GM21723 (cell line): Measurements from ENCODE around the gene MCM3AP.
"Not testable (repeated sequence)": the region's sequence is repeated elsewhere in the genome, so short reads cannot be mapped to it uniquely, and the experiment has no call there.

Source experiments
- ATAC-seq: cut with Tn5 transposase; IDR thresholded peaks from one replicate; pipeline ENCODE4 v1.9.1; 2021; ENCODE audit warnings: mild to moderate bottlenecking, moderate library complexity; ENCODE audit not compliant: unreplicated experiment

Gene MCM3AP

DNA sequence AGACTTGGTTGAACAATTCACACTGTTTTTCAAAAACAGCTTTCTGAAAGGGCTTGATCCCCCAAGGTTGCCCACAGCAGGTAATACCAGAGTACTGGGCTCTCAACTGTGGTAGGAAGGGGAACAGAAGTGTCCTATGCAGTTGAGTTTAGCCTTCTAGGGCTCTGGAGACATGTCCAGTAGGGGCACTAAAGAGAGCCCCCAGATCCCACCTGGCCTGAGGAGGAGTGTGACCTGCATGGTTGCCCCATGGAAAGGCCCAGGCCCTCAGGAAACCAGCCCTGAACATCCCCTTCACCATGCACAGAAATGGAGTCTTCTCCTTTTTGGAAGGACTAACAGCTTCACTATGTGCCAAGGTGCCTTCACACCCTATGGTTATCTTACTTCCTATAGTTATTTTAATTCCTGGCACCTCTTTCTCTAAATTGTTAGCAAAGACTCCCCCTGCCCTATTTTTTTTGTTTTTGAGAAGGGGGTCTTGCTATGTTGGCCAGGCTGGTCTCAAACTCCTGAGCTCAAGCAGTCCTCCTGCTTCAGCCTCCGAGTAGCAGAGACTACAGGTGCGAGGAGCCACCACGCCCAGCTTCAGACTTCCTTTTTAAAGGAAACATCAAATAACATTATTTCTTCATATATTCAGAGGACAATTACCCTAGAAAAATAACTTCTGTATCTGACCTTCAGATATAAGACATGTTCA lies 40.0 kb downstream of the MCM3AP start:
- ATAC-seq = no peak

DNA sequence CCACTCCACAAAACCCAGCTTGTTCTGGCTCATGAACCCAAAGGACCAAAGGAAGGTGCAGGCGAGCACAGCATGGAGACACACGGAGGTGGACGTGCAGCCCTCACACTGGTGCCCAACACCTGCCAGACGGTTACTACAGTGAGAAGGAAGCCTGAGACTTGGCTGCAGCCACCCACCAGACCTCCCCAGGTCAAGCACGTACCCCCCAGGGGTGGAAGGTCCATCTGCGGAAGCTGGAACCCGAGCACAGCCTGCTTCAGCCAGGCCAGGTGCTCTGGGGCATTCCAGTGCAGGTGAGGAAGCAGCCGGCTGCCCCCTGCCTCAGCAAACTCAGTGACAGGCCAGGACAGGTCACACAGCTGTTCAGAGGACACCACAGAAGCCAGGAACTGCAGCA lies 40.8 kb downstream of the MCM3AP start:
- ATAC-seq = no peak

- no peak for ATAC-seq
These were observed 41.5 kb downstream of the MCM3AP start for GRCh38 chr21:46243960-46244361.

DNA sequence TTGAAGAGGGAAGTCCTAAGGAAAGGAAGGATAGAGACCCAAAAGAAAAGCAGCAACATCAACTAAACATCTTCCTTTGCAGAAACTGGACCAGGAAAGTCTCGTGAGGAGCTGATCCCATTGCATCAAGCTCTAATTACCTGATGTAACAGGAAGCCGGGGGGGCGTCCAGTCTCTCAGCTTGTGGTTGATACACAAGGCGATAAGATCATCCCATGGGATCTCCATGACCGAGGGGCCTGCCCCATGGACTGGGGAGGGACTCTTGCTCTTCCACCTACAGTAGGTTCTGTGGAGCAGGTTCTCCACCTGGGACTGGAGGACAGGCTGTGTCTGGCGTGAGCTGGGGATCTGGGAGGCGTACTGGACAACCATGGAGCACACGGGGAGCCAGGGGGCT lies 42.1 kb downstream of the MCM3AP start:
- no peak for ATAC-seq

DNA sequence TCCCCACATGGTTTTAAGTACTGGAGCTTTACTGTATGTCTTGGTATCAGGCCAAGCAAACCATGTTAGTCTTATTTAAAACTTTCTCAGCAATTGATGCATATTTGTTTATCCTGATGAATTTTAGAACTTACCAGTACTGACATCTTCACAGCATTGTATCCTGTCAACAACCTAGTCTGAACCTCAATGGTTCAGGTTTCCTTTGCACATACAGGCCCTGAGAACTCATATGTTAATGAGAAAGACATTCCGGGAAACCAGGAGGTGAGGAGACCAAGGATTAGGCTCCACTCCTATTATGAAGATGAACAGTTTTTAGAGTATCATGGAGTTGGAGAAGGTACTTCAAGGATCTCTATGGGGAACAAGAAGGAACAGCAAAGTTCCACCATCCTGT lies 43.8 kb downstream of the MCM3AP start:
- ATAC-seq = not testable (repeated sequence)

- ATAC-seq = no peak
These were observed 45.5 kb downstream of the MCM3AP start for GRCh38 chr21:46239817-46240325.

GRCh38 chr21:46237474-46237873 lies 47.9 kb downstream of the MCM3AP start:
- no peak for ATAC-seq

DNA sequence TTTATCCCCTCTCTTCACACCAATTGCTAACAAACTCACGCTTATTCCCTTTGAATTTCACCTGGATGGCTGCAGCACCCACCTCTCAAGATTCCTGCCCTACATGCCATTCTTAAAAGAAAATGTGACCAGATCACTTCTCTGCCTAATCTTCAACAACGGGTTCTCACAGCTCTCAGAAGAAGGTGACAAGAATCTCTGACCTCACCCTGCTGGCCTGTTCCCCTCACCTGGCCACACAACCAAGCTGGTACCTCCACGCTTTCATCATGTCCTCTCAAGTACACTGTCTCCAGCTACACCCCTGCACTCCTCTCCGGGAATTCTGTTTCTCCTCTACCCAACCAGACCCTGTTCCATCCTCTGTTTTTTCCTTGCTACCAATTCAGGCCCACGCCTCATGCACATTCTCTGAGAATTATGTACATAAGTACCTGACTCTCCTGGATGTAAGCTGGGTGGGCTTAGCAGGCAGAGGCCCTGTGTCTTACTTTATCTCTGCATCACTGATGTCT lies 50.9 kb downstream of the MCM3AP start:
- ATAC-seq = no peak

DNA sequence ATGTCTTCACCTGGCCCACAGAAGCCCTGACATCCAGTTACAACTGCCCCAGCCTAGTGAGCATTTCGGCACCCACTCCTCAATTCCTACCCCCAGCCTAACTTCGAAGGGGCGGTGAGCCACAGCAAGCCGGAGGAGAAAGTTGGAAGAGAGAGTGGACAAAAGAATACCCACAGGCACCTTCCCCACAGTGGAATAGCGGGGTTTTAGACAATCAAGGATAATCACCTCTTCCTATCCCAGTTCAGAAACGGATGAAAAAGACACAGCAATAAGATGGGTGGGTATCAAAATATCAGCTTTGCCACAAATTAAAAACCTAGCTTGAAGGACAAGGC lies 55.5 kb downstream of the MCM3AP start:
- no peak for ATAC-seq

DNA sequence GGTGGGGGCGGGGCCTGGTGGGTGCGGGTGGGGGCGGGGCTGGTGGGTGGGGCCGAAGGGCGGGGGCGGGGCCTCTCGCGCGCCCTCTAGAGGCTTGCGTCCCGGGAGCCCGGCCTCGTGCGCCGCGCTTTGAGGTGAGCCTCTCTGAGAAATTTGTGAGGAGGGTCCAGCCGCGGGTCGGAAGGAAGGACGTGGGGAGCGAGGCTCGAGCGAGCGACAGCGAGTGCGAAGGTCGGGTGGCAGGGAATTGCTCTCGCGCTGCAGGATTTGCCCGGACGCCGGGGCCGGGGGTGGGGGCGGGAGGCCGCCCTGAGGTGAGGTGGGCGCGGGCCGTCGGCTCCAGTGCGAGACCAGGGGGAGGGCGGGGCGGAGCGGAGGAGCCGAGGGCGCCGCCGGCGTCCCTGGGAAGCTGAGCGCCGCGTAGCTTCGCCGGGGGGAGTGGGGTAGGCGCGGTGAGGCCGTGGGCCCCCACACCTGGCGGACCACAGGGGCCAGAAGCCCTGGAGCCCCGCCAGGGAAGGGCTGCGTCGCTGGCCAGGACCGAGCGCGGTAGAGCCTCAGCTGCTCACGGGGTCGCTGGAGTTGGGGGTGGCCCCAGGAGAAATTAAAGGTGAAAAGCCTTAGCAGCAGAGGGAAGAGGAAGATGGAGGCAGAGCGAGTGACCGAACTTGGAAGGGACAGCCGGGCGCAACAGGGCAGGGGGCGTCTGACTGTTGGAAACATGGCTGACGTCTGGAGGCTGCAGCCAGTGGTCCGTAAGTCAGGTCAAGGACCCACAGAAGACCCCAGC lies 56.1 kb downstream of the MCM3AP start:
- peak; percentile 31 for ATAC-seq

GRCh38 chr21:46228345-46229051 lies 56.9 kb downstream of the MCM3AP start, which contains the start of gene LSS:
LSS (minus strand) TSS chr21:46228774; CDS start chr21:46228745, 29 bp downstream.
- peak; percentile 68 for ATAC-seq

DNA sequence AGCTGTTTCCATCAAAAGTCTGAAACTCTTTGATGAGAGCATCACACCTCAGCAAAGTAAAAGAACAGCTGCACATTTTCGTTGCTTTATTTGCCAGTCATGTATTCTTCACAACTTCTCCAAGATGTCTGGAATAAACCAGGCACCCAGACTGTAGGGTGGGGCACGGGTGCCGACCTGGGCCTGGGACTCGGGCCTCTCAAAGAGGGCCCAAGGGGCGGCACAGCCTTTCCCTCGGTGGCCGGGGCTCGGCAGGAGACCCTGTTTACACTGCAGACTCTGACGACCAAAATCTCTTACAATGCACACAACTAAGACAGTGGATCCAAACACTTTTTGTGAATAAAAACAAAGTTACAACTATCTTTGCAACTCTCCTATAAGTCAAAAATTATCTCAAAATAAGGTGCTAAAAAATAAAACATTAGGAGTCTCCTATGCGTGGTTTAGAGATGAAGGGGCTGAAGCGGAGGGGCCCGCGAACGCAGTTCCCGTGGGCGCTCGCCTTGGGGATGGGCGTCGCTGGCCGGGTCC lies 57.5 kb downstream of the MCM3AP start:
- ATAC-seq = no peak

GRCh38 chr21:46226920-46227599 lies 58.4 kb downstream of the MCM3AP start:
- ATAC-seq = no peak

DNA sequence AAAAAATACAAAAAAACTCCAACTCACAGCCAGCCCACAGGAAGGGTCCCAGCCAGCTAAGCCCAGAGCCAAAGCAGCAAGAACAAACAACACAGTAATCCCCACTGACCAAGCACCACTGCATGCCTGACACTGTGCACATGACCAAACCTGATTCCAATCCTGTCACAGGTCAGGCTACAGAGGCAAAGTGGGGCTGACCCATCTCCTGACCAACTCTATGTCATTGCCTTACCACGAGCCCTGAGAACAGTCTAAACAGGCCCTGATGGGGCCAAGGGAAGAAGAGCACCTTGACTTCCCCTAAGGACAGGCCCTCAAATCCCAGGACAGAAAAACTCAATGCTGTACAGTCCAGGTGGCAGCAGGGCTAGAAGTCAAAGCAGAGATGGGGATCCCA lies 59.3 kb downstream of the MCM3AP start:
- ATAC-seq = no peak

GRCh38 chr21:46223661-46224060 lies 61.8 kb downstream of the MCM3AP start:
- not testable (repeated sequence) for ATAC-seq

GRCh38 chr21:46223217-46223616 lies 62.2 kb downstream of the MCM3AP start:
- ATAC-seq = no peak

DNA sequence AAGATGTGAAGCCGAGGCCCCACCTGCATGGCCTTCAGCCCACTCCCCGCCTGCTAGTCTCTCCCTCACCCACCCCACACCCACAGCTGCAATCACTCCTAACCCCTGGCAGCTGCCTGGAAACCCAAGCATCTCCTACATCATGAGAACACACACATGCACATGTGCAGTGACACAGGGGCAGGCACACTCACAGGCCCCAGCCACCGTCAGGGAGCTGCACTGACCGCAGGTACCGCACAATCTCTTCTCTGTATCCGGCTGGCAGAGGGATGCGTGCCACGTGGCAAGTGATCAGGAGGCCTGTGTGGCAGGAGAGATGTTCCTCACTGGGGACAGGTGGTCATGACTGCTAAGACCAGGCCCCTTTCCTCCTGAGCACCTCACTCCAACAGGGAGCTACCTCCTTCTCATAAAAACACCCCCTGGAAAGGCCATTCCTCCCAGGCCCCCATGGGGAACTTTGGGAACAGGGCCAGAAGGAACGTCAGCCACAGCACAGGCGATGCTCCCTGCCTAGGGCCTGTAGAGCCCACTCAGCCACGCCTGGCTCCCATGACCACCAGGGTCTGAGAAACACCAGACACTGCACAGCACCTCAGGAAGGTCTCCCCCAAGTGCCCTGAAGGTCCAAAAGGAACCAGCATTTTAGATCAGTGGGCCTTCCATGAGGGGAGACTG lies 62.8 kb downstream of the MCM3AP start:
- ATAC-seq = no peak

GRCh38 chr21:46221664-46222435 lies 63.6 kb downstream of the MCM3AP start:
- ATAC-seq = no peak

DNA sequence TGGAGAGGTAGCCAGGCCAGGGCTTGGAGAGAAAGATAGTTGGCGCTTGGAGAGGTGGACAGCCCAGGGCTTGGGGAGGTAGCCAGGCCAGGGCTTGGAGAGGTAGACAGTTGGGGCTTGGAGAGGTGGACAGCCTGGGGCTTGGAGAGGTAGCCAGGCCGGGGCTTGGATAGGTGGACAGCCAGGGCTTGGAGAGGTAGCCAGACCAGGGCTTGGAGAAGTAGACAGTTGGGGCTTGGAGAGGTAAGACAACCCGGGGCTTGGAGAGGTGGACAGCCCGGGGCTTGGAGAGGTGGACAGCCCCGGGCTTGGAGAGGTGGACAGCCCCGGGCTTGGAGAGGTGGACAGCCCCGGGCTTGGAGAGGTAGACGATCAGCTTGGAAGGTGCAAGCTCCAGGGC lies 64.6 kb downstream of the MCM3AP start:
- ATAC-seq = no peak
